Panc1 (cell line): ENCODE results near the gene INPP5A. TPM values are rescaled to one million over a fixed set of nuclear protein-coding genes. Genes with fewer than 3 reads are reported as not detected.
"Not testable (repeated sequence)": the region's sequence is repeated elsewhere in the genome, so short reads cannot be mapped to it uniquely, and the experiment has no call there.

ENCODE experiments used
- ATAC-seq: fragments of 200-7000 bp; cut with Tn5 transposase; 2 replicates; pipeline ENCODE4 v1.9.1; 2020; ENCODE audit warnings: mild to moderate bottlenecking, moderate library complexity
- BruUV-seq: library from RNA; stranded (reverse); fragments of 400-500 nt; replicated peaks from 2 replicates; lab custom pipeline; 2021; lab: Mats Ljungman, UMichigan
- CTCF ChIA-PET: fragments of 300-600 bp; sonication (Branson Sonifier 250); formaldehyde crosslinking; loops from one replicate; lab custom pipeline; 2022; ENCODE audit warnings: antibody characterized with exemption; lab: Charles Lee
- POLR2A ChIA-PET: fragments of 300-600 bp; sonication (Branson Sonifier 250); formaldehyde crosslinking; loops from one replicate; lab custom pipeline; 2022; ENCODE audit warnings: antibody characterized with exemption; lab: Charles Lee
- DNase-seq: peaks from one replicate; pipeline ENCODE4 v3.0.0-alpha.2; 2010; ENCODE audit warnings: low read depth, low spot score
- H3K27ac ChIP-seq: 2 replicates; pipeline ENCODE4 v1.5.1; 2011; ENCODE audit warnings: mild to moderate bottlenecking, low read length, inconsistent platforms
- H3K27me3 ChIP-seq: fragments of 200-500 bp; sonication (Bioruptor generic); 2 replicates; pipeline ENCODE4 v1.6.0; 2014; ENCODE audit warnings: low read length, inconsistent platforms; ENCODE audit not compliant: control insufficient read depth, insufficient read depth
- H3K36me3 ChIP-seq: fragments of 200-500 bp; sonication (Bioruptor generic); 2 replicates; pipeline ENCODE4 v1.5.1; 2014; ENCODE audit warnings: inconsistent platforms, mild to moderate bottlenecking, low read length, moderate library complexity; ENCODE audit not compliant: control insufficient read depth, insufficient read depth
- H3K4me1 ChIP-seq: 2 replicates; pipeline ENCODE4 v1.5.1; 2011; ENCODE audit warnings: inconsistent platforms, mild to moderate bottlenecking, low read length, moderate library complexity; ENCODE audit not compliant: control insufficient read depth, insufficient read depth
- H3K4me3 ChIP-seq, 2 experiments: 2 replicates each; pipeline ENCODE4 v1.5.1; 2011 to 2012; ENCODE audit warnings: low read depth in 2 of 2, low read length in 2 of 2, mild to moderate bottlenecking in 2 of 2, inconsistent platforms in 1 of 2, moderate library complexity in 1 of 2
- H3K9me3 ChIP-seq: fragments of 200-500 bp; sonication (Bioruptor generic); 2 replicates; pipeline ENCODE4 v1.5.1; 2014; ENCODE audit warnings: low read depth, mild to moderate bottlenecking, inconsistent platforms, low read length, moderate library complexity; ENCODE audit not compliant: control insufficient read depth, insufficient read depth
- CTCF ChIP-seq: fragments of 450-650 bp; IDR thresholded peaks from 2 replicates; pipeline ENCODE4 v1.5.1; 2017; ENCODE audit warnings: mild to moderate bottlenecking
- POLR2AphosphoS5 ChIP-seq: IDR thresholded peaks from 2 replicates; pipeline ENCODE4 v1.6.1; 2012; ENCODE audit warnings: mild to moderate bottlenecking, low read depth, low read length, moderate library complexity
- REST ChIP-seq, 2 experiments: IDR thresholded peaks; 2 replicates each; pipeline ENCODE4 v1.6.1; 2011 to 2012; ENCODE audit warnings: low read depth in 2 of 2, control low read depth in 1 of 2, low read length in 1 of 2, mild to moderate bottlenecking in 1 of 2, moderate library complexity in 1 of 2; ENCODE audit not compliant: insufficient read depth in 1 of 2
- SIN3A ChIP-seq: IDR thresholded peaks from 2 replicates; pipeline ENCODE4 v1.6.1; 2012; ENCODE audit warnings: low read depth, mild to moderate bottlenecking, low read length, moderate library complexity, borderline replicate concordance; ENCODE audit not compliant: insufficient read depth
- TCF7L2 ChIP-seq: IDR thresholded peaks from 2 replicates; pipeline ENCODE4 v1.6.1; 2011; ENCODE audit warnings: mild to moderate bottlenecking, low read depth, low read length, inconsistent platforms
- in situ Hi-C: cut with HindIII; loops from 2 replicates; pipeline ENCODE4 v1.10.0; 2016; ENCODE audit warnings: low sequenced_read_pairs, low pct_unique_long_range_greater_than_20kb
- intact Hi-C: fragments of 100-400 bp; cut with micrococcal nuclease; formaldehyde crosslinking; loops from one replicate; pipeline ENCODE4 v1.10.0; 2022; ENCODE audit not compliant: unreplicated experiment
- total RNA-seq: library from RNA; stranded (reverse); gene quantifications from one replicate; pipeline ENCODE4 v1.2.1, GENCODE V29; 2021; ENCODE audit not compliant: unreplicated experiment

INPP5A gene
- total RNA-seq, 1 experiment from 2014 or later: 60.0 TPM

- Histone ChIP-seq H3K4me1 (peaks cover 33% of the 10 kb centered on the region), H3K27me3 (no peaks in the 10 kb centered on the region), H3K4me3 (no peak overlapping the region), H3K27ac (no peak overlapping the region), H3K9me3 (peaks cover 4% of the 10 kb centered on the region; the same call in 1 of the 2 replicates), H3K36me3 (no peaks in the 10 kb centered on the region)
- intact Hi-C loops (no loop called here), in situ Hi-C loops (no loop called here)
- no peak for TF ChIP-seq SIN3A
- TF ChIP-seq POLR2AphosphoS5: no peak
- no peak for TF ChIP-seq CTCF
- TF ChIP-seq TCF7L2: no peak
- no peak for TF ChIP-seq REST (IDR thresholded peaks at IDR 0.05; ENCODE audit: insufficient read depth in 1 of 2, low read depth in 2 of 2, low read length in 1 of 2)
- no peak for ATAC-seq
- CTCF ChIA-PET: no interaction called here
- POLR2A ChIA-PET: no interaction called here
- BruUV-seq: no TSS peak
- DNase-seq: no peak
Measured at GRCh38 chr10:132671228-132672154, 133.9 kb downstream of the INPP5A start.

- peaks cover 16% of the 10 kb centered on the region for H3K4me1 ChIP-seq
- H3K4me3 ChIP-seq, H3K36me3 ChIP-seq, BruUV-seq, H3K27ac ChIP-seq, DNase-seq, CTCF ChIA-PET, in situ Hi-C loops, H3K27me3 ChIP-seq, intact Hi-C loops, ATAC-seq, POLR2A ChIA-PET, H3K9me3 ChIP-seq: not testable (repeated sequence)
Measured at GRCh38 chr10:132673746-132674145, 136.2 kb downstream of the INPP5A start.

- intact Hi-C loops: no loop called here
- DNase-seq: no peak
- ATAC-seq: no peak
- Histone ChIP-seq H3K27ac (no peak overlapping the region), H3K27me3 (no peaks in the 10 kb centered on the region), H3K4me3 (no peak overlapping the region), H3K4me1 (peaks cover 12% of the 10 kb centered on the region), H3K9me3 (peaks cover 4% of the 10 kb centered on the region; the same call in 1 of the 2 replicates), H3K36me3 (no peaks in the 10 kb centered on the region)
- ChIA-PET POLR2A (no interaction called here), CTCF (no interaction called here)
- TF ChIP-seq POLR2AphosphoS5 (no peak), TCF7L2 (no peak), REST (IDR thresholded peaks at IDR 0.05; ENCODE audit: insufficient read depth in 1 of 2, low read depth in 2 of 2, low read length in 1 of 2) (no peak), CTCF (no peak), SIN3A (no peak)
- in situ Hi-C loops: no loop called here
- no TSS peak for BruUV-seq
Measured at GRCh38 chr10:132674311-132674710, 136.7 kb downstream of the INPP5A start.
